ENCODE measurements around the gene NR4A1. TPM values are rescaled to one million over a fixed set of nuclear protein-coding genes. Genes with fewer than 3 reads are reported as not detected.
A peak's percentile ranks its signal among the peaks of the same experiment; 100 is the strongest.

NR4A1 gene
- total RNA-seq, 1 donor from 2014 or later, result 51.0 TPM

- Mint-ChIP-seq H3K27me3 (ENCODE audit: low read depth) (peaks cover 36% of the 10 kb centered on the region), H3K36me3 (ENCODE audit: low read depth) (no peaks in the 10 kb centered on the region), H3K27ac (ENCODE audit: unreplicated experiment) (peak overlapping the region; percentile 23), H3K4me1 (peaks cover 11% of the 10 kb centered on the region), H3K9me3 (no peaks in the 10 kb centered on the region), H3K4me3 (no peak overlapping the region)
- TF ChIP-seq CTCF (conservative IDR thresholded peaks at IDR 0.05), result no peak
- DNase-seq (ENCODE audit: low read depth, low spot score), result no peak
These were observed 35.9 kb downstream of the NR4A1 start for GRCh38 chr12:52086944-52087835.

DNA sequence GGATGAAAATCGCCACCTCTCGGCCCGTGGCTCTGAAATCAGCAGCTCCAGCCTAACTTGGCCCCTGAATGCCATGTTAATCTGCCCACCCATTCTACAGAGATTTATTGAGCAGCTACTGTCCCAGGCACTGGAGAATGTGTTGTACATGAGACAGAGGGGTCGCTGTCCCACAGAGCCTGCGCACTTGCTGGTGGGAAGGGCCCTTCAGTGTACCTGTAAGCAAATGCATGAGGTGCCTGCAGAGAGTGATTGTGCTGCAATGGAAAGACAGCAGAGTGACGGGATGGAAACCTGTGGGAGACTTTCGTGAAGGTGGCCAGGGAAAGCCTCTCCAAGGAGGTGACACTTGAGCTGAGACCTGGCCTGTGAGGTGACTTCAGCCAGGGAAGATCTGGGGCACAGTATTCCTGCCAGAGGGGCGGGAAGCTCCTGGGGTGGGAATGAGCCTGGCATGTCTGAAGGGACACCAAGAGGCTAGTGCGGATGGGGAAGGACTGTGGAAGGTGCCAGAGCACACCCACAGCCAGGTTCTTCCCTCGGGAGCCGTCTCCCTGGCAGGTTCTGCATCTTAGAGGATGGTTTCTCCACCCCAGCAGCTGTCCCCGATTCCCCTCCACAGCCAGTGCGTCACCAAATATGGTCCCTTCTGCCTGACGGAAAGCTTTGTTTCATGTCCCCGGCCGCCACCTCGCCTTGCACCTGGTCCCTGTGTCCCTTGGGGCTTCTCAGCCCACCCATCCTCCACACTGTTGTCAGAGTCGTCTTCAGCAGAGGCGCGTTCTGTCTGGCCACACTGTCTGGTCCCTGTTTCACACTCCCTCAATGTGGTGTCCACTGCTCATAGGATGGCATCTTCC is 36.9 kb downstream of the NR4A1 start:
- TF ChIP-seq CTCF (conservative IDR thresholded peaks at IDR 0.05), result no peak
- DNase-seq (ENCODE audit: low read depth, low spot score), result no peak
- H3K9me3 Mint-ChIP-seq, result no peaks in the 10 kb centered on the region
- H3K27ac Mint-ChIP-seq (ENCODE audit: unreplicated experiment), result no peak overlapping the region
- no peaks in the 10 kb centered on the region for H3K36me3 Mint-ChIP-seq (ENCODE audit: low read depth)
- peaks cover 5% of the 10 kb centered on the region for H3K4me1 Mint-ChIP-seq
- peaks cover 41% of the 10 kb centered on the region for H3K27me3 Mint-ChIP-seq (ENCODE audit: low read depth)
- H3K4me3 Mint-ChIP-seq, result no peak overlapping the region

GRCh38 chr12:52089491-52089890 is 38.2 kb downstream of the NR4A1 start:
- no peak overlapping the region for H3K4me3 Mint-ChIP-seq
- no peak for DNase-seq (ENCODE audit: low read depth, low spot score)
- no peaks in the 10 kb centered on the region for H3K4me1 Mint-ChIP-seq
- H3K27me3 Mint-ChIP-seq (ENCODE audit: low read depth), result peaks cover 46% of the 10 kb centered on the region
- H3K27ac Mint-ChIP-seq (ENCODE audit: unreplicated experiment), result no peak overlapping the region
- no peaks in the 10 kb centered on the region for H3K9me3 Mint-ChIP-seq
- no peaks in the 10 kb centered on the region for H3K36me3 Mint-ChIP-seq (ENCODE audit: low read depth)
- TF ChIP-seq CTCF (conservative IDR thresholded peaks at IDR 0.05), result no peak

DNA sequence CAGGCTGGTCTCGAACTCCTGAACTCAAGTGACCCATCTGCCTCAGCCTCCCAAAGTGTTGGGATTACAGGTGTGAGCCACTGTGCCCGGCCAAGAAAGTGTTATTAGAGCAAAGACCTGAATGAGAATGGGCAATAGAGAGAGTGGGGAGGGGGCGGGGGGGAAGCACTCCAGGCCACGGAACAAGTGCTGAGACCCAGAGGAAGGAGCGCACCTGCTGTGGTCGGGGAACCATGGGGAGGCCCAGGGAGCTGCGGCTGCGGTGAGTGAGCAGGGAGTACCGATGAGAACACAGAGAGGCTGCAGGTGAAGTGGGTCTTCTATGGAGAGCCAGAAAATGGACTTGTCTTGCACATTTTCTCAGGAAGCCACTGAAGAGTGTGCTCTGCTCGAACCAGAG is 39.0 kb downstream of the NR4A1 start:
- DNase-seq (ENCODE audit: low read depth, low spot score), result no peak
- no peak for TF ChIP-seq CTCF (conservative IDR thresholded peaks at IDR 0.05)
- Mint-ChIP-seq H3K9me3 (peaks cover 2% of the 10 kb centered on the region), H3K27me3 (ENCODE audit: low read depth) (peaks cover 49% of the 10 kb centered on the region), H3K4me1 (no peaks in the 10 kb centered on the region), H3K36me3 (ENCODE audit: low read depth) (no peaks in the 10 kb centered on the region), H3K4me3 (no peak overlapping the region), H3K27ac (ENCODE audit: unreplicated experiment) (no peak overlapping the region)

DNA sequence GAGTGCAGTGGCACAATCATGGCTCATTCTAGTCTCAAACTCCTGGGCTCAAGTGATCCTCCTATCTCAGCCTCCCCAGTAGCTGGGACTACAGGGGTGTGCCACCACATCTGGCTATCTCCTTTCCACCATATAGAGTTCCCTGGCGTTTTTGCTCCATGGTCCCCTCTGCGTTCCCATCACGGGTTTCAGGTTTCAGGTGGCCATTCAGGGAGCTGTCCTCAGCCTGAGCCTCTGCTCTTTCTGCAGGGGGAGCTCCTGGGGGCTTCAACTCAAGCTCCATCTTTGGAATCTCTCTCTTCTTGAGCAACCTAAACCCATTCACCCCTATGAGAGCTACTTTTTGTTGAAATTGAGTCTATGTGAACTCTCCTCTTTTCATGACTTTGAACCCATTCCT is 39.8 kb downstream of the NR4A1 start:
- no peaks in the 10 kb centered on the region for H3K4me1 Mint-ChIP-seq
- TF ChIP-seq CTCF (conservative IDR thresholded peaks at IDR 0.05), result no peak
- H3K9me3 Mint-ChIP-seq, result peaks cover 7% of the 10 kb centered on the region
- no peaks in the 10 kb centered on the region for H3K36me3 Mint-ChIP-seq (ENCODE audit: low read depth)
- H3K27ac Mint-ChIP-seq (ENCODE audit: unreplicated experiment), result no peak overlapping the region
- DNase-seq (ENCODE audit: low read depth, low spot score), result no peak
- H3K4me3 Mint-ChIP-seq, result no peak overlapping the region
- H3K27me3 Mint-ChIP-seq (ENCODE audit: low read depth), result peaks cover 48% of the 10 kb centered on the region

Measured in neural crest cell (in vitro differentiated cells).